Lower leg skin (tissue), 4 donors: ENCODE results near the gene RAX. TPM values are rescaled to one million over a fixed set of nuclear protein-coding genes. Genes with fewer than 3 reads are reported as not detected.

Source experiments
- DNase-seq, 2 donors: peaks; one replicate each; pipeline ENCODE4 v3.0.0-alpha.2; 2019; ENCODE audit warnings: low spot score in 2 of 2
- H3K4me3 ChIP-seq: fragments of 200-600 bp; sonication (generic); 2 replicates; pipeline ENCODE4 v1.5.1; 2017; ENCODE audit warnings: mild to moderate bottlenecking, low read depth; ENCODE audit not compliant: poor library complexity, severe bottlenecking
- POLR2A ChIP-seq, 2 donors: fragments of 450-650 bp; IDR thresholded peaks; one replicate each; pipeline ENCODE4 v1.6.1; 2016 to 2017; ENCODE audit warnings: antibody characterized with exemption in 2 of 2, mild to moderate bottlenecking in 1 of 2, moderate library complexity in 1 of 2
- WGBS, 2 donors: methylation state at CpG; one replicate each; pipeline ENCODE4 v1.1.5; 2018; 5-methylcytosine and 5-hydroxymethylcytosine counted together
- intact Hi-C: fragments of 100-400 bp; cut with DNase I; formaldehyde crosslinking; loops from one replicate; pipeline ENCODE4 v1.15.0; 2023; ENCODE audit warnings: low total_unique reads
- total RNA-seq, 4 donors: library from RNA; depleted of rRNA; stranded (reverse); fragments of >200 nt; gene quantifications; one replicate each; pipeline ENCODE4 v1.1.0, GENCODE V29; 2016
- TF ChIP-seq, protein P1 (sequence below), 3 donors: fragments of 450-650 bp; IDR thresholded peaks; one replicate each; pipeline ENCODE4 v1.5.1; 2016; ENCODE audit warnings: antibody characterized with exemption in 3 of 3, mild to moderate bottlenecking in 3 of 3, moderate library complexity in 2 of 3

RAX gene
- total RNA-seq, 4 donors from 2014 or later: 0.07 to 0.38 TPM; not detected in 2

DNA sequence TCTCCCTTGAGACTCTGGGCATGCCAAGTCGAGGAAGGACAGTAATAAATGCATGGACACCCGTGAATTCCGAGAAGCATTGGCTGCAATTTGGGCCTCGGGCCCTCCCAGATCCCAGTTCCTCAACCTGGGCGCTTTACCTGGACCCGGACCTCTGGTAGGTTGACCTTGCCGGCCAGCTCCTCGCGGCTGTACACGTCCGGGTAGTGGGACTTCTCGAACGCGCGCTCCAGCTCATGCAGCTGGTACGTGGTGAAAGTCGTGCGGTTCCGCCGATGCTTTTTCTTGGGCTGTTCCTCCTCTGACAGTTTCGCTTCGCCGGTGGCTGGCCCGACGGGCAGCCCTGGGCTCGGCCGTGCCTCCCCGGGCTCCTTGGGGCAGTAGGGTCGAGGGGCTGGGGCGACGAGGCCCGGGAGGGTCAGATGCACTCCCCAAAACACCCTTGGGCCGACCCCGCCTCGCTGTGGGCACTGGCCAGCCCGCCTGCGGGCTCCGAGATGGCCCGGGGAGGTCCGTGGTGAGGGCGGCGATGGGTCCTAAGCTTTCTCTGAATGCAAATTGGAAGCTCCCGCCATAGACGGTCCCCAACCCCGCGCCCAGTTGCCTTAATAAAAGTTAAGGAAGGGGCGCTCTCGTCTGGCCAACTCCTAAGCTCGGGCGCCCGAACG lies 899 bp downstream of the RAX start:
- intact Hi-C loops: no loop called here
- 3 to 7% methylated on average over 30 to 33 of the region's 52 CpGs for WGBS, 2 donors
- no peak overlapping the region for H3K4me3 ChIP-seq
- TF ChIP-seq POLR2A (IDR thresholded peaks at IDR 0.05): no peak
- TF ChIP-seq, protein P1, sequence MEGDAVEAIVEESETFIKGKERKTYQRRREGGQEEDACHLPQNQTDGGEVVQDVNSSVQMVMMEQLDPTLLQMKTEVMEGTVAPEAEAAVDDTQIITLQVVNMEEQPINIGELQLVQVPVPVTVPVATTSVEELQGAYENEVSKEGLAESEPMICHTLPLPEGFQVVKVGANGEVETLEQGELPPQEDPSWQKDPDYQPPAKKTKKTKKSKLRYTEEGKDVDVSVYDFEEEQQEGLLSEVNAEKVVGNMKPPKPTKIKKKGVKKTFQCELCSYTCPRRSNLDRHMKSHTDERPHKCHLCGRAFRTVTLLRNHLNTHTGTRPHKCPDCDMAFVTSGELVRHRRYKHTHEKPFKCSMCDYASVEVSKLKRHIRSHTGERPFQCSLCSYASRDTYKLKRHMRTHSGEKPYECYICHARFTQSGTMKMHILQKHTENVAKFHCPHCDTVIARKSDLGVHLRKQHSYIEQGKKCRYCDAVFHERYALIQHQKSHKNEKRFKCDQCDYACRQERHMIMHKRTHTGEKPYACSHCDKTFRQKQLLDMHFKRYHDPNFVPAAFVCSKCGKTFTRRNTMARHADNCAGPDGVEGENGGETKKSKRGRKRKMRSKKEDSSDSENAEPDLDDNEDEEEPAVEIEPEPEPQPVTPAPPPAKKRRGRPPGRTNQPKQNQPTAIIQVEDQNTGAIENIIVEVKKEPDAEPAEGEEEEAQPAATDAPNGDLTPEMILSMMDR (IDR thresholded peaks at IDR 0.05): no peak
- no peak for DNase-seq

DNA sequence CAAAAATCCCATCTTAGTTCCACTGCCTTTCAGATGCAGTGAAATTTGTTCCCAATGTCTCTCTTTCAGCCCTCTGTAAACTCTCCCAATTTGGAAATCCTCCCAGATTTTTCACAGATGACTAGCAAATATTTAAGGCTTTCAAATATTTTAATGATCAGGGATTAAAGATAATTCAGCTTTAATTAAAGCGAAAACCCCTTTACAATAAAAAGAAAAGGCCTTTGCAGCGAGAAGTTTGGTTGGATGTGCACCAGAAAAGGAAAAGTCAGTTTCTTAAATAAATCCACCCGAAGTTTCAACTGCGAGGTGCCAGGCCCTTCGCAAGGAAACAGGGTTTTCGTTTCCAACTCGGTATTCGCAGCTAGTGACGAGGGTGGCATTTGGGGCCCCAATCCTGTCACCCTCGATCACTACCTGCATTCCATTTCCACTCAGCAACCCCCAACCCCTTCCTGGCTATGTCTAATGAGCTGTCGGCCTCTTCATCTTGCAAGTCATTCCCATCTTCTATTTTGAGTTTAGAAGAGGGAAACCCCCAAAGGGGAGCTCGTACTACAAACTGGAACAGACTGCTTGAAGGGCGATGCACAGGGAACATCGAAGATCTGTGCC lies 1.5 kb downstream of the RAX start:
- WGBS, 2 donors: 40 to 44% methylated on average over 14 of the region's 14 CpGs
- intact Hi-C loops: no loop called here
- TF ChIP-seq, protein P1 (IDR thresholded peaks at IDR 0.05): no peak
- no peak for TF ChIP-seq POLR2A (IDR thresholded peaks at IDR 0.05)
- no peak overlapping the region for H3K4me3 ChIP-seq
- no peak for DNase-seq

DNA sequence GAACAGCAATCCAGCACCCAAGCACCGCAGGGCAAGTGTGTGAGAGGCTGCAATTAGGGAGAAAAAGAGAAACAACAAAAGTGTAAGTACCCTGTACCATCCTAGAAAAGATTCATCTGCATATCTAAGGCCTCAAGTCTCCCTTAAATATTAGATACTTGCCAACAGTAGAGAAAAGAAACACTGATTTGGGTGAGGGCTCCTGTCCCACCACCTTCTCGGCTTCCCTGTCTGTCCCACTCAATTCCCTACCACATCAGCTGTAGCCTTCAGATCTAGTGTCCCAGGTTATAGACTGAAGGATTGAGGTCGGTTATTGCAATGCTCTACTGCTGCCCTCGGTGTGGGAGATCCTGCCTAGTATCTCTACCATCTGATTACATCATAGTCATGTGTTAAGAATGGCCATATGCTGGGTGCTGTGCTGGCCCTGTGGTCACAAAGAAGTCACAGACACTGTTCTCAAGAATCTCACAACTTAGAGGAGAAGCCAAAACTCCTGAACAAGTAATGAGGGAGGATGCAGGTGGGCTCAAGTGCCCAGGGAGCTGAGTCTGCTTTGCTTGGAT lies 2.5 kb downstream of the RAX start:
- TF ChIP-seq POLR2A (IDR thresholded peaks at IDR 0.05): no peak
- TF ChIP-seq, protein P1 (IDR thresholded peaks at IDR 0.05): no peak
- 57 to 62% methylated on average over 4 of the region's 4 CpGs for WGBS, 2 donors
- intact Hi-C loops: no loop called here
- no peak overlapping the region for H3K4me3 ChIP-seq
- no peak for DNase-seq

DNA sequence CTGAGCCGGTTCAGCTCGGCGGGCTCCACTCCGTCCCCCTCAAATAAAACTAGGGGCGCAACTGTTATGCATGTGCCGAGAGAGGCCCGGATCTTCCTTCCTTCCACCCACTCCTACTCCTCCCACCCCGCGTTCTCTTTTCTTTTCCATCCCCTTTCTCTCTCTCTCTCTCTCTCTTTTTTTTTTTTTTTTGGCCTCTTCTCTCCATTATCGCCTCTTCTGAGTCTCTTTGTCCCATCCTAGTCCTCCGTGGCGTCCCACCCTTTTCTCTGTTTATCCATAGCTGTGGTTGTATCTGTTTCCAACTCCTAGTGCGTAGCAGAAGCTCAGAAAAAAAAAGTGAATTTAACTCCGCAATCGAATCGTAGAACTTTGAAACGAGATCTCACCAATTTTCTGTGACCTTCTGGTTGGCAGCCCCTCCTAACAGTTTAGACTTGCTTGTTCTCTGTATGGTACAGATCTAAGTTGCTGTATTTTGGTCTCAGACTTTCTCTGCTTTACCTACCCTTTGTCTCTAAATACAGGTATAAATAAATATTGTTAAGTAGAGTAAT lies 3.6 kb downstream of the RAX start:
- DNase-seq: no peak
- no peak for TF ChIP-seq POLR2A (IDR thresholded peaks at IDR 0.05)
- TF ChIP-seq, protein P1 (IDR thresholded peaks at IDR 0.05): no peak
- intact Hi-C loops: no loop called here
- H3K4me3 ChIP-seq: no peak overlapping the region
- 12 to 13% methylated on average over 17 of the region's 17 CpGs for WGBS, 2 donors

DNA sequence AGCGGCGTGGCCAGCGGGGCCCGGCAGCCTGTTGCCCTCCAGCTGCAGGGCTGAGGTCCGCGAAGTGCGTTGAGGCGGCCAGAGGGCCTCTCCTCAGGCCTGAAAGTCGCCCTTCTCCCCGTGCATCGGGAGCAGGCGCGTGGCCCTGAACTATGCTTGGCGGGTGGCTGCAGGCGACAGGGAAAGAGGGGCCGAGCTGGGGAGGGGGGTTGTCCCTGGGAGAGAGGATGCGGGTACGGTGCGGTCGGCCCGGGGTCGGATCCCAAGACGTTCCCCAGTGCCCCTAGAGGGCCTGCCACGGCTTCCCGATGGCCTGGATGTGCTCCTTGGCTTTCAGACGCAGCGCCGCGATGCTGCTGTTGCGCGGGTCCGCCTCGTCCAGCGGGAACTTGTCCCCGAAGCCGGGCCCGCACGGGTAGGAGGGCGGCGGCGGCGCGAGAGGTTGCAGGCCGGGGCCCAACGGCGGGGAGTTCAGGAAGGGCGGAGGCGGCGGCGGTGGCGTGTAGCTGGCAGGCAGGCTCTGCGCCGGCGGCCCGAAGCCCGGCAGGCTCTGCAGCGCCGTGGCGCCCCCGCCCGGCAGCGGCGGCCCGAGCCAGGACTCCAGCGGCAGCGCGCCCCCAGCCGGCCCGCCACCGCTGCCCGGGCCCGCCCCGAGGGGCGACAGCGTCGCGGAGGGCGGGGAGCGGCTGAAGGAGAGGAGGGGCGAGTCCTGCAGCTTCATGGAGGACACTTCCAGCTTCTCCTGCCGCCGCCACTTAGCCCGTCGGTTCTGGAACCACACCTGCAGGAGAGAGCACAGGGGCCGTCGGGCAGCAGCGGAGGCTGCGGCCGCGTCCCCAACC lies 4.3 kb downstream of the RAX start:
- TF ChIP-seq, protein P1 (IDR thresholded peaks at IDR 0.05): no peak
- no peak for TF ChIP-seq POLR2A (IDR thresholded peaks at IDR 0.05)
- 13 to 14% methylated on average over 55 to 58 of the region's 90 CpGs for whole genome bisulfite sequencing, 2 donors
- no peak overlapping the region for H3K4me3 ChIP-seq
- intact Hi-C loops: no loop called here
- DNase-seq: no peak
